ENCODE measurements around the gene GGA3.

DNA sequence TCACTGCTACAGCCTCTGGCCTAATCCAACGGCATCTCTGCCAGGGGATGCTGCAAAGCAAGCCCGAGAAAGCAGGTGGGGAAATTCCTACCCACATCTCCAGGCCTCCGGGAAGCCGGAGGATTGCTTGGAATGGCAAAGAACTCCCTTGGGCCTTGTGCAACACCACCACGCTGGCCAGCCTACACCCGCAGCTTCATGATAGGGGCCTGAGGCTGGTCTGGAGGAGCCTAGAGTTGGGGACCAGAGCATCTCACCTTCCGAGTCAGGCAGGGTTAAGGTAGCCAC is 20.3 kb downstream of the GGA3 start:
- TF ChIP-seq, protein P1, sequence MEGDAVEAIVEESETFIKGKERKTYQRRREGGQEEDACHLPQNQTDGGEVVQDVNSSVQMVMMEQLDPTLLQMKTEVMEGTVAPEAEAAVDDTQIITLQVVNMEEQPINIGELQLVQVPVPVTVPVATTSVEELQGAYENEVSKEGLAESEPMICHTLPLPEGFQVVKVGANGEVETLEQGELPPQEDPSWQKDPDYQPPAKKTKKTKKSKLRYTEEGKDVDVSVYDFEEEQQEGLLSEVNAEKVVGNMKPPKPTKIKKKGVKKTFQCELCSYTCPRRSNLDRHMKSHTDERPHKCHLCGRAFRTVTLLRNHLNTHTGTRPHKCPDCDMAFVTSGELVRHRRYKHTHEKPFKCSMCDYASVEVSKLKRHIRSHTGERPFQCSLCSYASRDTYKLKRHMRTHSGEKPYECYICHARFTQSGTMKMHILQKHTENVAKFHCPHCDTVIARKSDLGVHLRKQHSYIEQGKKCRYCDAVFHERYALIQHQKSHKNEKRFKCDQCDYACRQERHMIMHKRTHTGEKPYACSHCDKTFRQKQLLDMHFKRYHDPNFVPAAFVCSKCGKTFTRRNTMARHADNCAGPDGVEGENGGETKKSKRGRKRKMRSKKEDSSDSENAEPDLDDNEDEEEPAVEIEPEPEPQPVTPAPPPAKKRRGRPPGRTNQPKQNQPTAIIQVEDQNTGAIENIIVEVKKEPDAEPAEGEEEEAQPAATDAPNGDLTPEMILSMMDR (optimal IDR thresholded peaks at IDR 0.05 in 1 of 3, IDR thresholded peaks at IDR 0.05 in 1 of 3, conservative IDR thresholded peaks at IDR 0.05 in 1 of 3; ENCODE audit: extremely low read depth in 1 of 3, insufficient read depth in 2 of 3, low read length in 3 of 3), result no peak
- no peak for TF ChIP-seq EZH2 (IDR thresholded peaks at IDR 0.05; ENCODE audit: low read length)
